ENCODE measurements around the gene NOP14.

DNA sequence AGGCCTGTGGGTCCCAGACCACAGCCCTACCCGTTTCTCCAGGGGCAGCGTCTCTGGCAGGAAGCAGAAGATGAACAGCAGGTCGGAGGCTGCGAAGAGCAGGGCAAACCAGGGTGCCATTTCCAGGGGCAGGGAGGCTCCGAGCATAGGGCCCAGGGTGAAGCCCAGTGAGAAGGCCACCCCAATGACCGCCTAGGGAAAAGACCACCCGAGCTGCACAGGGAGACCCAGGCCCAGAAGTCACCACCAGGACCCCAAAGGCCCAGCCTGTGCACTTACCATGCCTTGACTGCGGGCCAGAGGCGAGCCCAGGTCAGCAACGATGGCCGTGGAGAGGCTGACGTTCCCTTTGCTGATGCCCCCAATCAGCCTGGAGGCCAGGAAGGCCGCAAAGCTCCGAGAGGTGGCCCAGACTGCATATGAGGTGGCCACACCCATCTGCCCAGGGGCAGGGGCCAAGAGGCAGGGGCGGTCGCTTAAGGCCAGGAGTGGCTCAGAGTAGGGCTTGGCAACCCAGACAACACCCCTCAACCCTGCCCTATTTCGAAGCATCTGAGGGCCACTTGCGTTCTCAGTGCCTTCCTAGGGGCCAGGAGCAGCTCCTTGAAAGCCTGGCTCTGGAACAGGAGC is 30.8 kb downstream of the NOP14 start:
- TF ChIP-seq CTCF (IDR thresholded peaks at IDR 0.05) (no peak), ZSCAN20 (CRISPR knock-in tag; IDR thresholded peaks at IDR 0.05) (no peak), EP300 (IDR thresholded peaks at IDR 0.05) (no peak), MAFK (IDR thresholded peaks at IDR 0.05; ENCODE audit: partially characterized antibody) (no peak), POLR2A (IDR thresholded peaks at IDR 0.05; ENCODE audit: low read length) (no peak), HOXB13 (CRISPR knock-in tag; IDR thresholded peaks at IDR 0.05; ENCODE audit: low read depth) (no peak), ESRRA (IDR thresholded peaks at IDR 0.05; ENCODE audit: borderline replicate concordance, low read length) (no peak)
- TF ChIP-seq, protein P1, sequence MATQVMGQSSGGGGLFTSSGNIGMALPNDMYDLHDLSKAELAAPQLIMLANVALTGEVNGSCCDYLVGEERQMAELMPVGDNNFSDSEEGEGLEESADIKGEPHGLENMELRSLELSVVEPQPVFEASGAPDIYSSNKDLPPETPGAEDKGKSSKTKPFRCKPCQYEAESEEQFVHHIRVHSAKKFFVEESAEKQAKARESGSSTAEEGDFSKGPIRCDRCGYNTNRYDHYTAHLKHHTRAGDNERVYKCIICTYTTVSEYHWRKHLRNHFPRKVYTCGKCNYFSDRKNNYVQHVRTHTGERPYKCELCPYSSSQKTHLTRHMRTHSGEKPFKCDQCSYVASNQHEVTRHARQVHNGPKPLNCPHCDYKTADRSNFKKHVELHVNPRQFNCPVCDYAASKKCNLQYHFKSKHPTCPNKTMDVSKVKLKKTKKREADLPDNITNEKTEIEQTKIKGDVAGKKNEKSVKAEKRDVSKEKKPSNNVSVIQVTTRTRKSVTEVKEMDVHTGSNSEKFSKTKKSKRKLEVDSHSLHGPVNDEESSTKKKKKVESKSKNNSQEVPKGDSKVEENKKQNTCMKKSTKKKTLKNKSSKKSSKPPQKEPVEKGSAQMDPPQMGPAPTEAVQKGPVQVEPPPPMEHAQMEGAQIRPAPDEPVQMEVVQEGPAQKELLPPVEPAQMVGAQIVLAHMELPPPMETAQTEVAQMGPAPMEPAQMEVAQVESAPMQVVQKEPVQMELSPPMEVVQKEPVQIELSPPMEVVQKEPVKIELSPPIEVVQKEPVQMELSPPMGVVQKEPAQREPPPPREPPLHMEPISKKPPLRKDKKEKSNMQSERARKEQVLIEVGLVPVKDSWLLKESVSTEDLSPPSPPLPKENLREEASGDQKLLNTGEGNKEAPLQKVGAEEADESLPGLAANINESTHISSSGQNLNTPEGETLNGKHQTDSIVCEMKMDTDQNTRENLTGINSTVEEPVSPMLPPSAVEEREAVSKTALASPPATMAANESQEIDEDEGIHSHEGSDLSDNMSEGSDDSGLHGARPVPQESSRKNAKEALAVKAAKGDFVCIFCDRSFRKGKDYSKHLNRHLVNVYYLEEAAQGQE (IDR thresholded peaks at IDR 0.05): no peak

Measured in A549 (cell line).